ENCODE results near the gene PRDM16. TPM values are rescaled to one million over a fixed set of nuclear protein-coding genes. Genes with fewer than 3 reads are reported as not detected.
"Not testable (repeated sequence)": the region's sequence is repeated elsewhere in the genome, so short reads cannot be mapped to it uniquely, and the experiment has no call there.

Gene PRDM16
- total RNA-seq, 4 donors from 2014 or later: 0.08 to 0.19 (median 0.12) TPM

DNA sequence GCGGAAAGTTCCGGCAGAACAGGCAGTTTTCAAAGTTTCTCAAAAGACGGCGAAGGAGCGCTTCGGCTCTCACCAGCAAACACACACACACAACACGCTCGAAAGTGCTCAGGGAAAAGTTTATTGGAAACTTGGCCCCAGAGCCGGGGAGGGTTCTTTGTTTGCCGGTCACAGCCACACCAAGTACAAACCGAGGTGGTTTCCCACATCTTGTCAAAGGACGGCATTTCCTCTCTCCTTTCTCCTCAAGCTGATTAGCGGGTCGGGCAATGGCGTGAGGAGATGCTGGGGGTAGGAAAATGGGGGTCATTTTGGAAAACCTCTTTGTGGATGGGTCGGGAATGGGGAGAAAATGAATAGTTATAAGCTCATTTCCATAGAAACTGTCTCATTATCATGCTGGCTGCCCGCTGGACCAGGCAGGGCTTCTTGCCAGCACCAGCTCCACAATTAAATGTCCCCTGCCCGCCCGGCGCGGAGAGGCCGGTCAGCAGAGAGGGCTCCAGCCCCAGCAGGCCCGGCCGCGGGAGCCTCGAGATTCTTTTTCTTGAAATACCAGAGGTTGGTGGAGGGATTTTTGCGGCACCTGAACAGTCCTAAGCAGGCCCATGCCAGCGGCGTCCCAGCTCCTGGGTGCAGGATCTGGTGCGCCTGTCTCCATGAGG is 92.3 kb downstream of the PRDM16 start:
- Histone ChIP-seq H3K36me3 (no peaks in the 10 kb centered on the region), H3K27ac (no peak overlapping the region), H3K4me3 (no peak overlapping the region), H3K27me3 (peaks cover 0 to 51% (median 0%) of the 10 kb centered on the region in 4 donors), H3K4me1 (no peaks in the 10 kb centered on the region), H3K9me3 (peaks cover 0 to 6% (median 0%) of the 10 kb centered on the region in 3 donors)
- 28 to 41% methylated on average over 10 to 20 of the region's 30 CpGs for WGBS, 2 donors
- intact Hi-C loops (cut with DNase I): no loop called here
- TF ChIP-seq, protein P1, sequence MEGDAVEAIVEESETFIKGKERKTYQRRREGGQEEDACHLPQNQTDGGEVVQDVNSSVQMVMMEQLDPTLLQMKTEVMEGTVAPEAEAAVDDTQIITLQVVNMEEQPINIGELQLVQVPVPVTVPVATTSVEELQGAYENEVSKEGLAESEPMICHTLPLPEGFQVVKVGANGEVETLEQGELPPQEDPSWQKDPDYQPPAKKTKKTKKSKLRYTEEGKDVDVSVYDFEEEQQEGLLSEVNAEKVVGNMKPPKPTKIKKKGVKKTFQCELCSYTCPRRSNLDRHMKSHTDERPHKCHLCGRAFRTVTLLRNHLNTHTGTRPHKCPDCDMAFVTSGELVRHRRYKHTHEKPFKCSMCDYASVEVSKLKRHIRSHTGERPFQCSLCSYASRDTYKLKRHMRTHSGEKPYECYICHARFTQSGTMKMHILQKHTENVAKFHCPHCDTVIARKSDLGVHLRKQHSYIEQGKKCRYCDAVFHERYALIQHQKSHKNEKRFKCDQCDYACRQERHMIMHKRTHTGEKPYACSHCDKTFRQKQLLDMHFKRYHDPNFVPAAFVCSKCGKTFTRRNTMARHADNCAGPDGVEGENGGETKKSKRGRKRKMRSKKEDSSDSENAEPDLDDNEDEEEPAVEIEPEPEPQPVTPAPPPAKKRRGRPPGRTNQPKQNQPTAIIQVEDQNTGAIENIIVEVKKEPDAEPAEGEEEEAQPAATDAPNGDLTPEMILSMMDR (IDR thresholded peaks at IDR 0.05): no peak
- no peak for TF ChIP-seq POLR2A (IDR thresholded peaks at IDR 0.05)
- no peak for DNase-seq

DNA sequence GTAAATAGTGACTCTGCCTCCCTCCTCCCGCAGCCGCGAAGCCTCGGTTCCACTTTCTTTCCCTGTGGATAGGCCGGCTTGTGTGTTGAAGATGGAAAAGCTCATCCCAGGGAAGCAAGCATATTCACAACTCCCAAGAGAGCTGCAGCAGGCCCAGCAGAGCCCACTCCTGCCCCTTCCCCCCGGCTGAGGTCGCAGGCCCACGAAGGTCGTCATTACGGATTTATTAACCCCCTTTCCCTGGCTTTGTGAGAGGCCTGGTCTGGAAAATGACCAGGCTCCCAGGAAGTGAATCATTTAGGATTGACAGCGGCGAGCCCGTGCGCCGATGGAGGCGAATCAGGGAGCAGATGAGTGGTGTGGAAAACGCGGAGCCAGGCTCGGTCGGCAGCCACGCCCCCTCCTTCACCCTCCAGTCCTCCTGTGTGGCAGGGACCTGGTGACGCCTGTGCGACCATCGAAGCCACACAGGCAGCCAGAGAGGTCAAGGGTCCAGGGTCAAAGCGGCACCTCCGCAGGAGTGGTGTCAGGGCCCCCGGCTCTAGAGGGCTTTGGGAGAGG is 93.4 kb downstream of the PRDM16 start:
- Histone ChIP-seq H3K36me3 (no peaks in the 10 kb centered on the region), H3K27me3 (peaks cover 0 to 40% (median 0%) of the 10 kb centered on the region in 4 donors), H3K27ac (no peak overlapping the region), H3K9me3 (peaks cover 0 to 6% (median 0%) of the 10 kb centered on the region in 3 donors), H3K4me3 (no peak overlapping the region), H3K4me1 (no peaks in the 10 kb centered on the region)
- WGBS, 2 donors: 74 to 93% methylated on average over 13 to 22 of the region's 27 CpGs
- intact Hi-C loops (cut with DNase I): no loop called here
- DNase-seq: no peak
- TF ChIP-seq, protein P1 (IDR thresholded peaks at IDR 0.05): no peak
- no peak for TF ChIP-seq POLR2A (IDR thresholded peaks at IDR 0.05)

DNA sequence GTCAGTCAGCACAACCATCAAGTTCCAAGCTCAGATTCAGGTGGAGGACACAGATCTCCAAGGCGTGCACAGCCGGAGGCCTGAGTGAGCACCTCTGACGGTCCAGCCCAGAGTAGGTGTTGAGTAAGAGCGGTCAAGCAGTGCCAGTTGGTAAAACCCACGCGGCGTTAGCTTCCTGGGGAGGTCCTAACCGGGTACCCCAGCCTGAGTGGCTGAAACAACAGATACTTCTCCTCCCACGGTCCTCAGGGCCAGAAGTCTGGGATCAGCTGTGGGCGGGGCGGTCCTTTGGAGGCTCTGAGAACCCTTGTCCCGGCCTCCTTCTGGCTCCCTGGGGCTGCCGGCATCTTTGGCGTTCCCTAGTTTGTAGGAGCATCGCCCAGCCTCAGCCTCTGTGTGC is 94.4 kb downstream of the PRDM16 start:
- no peak for TF ChIP-seq POLR2A (IDR thresholded peaks at IDR 0.05)
- TF ChIP-seq, protein P1 (IDR thresholded peaks at IDR 0.05): no peak
- intact Hi-C loops (cut with DNase I): no loop called here

DNA sequence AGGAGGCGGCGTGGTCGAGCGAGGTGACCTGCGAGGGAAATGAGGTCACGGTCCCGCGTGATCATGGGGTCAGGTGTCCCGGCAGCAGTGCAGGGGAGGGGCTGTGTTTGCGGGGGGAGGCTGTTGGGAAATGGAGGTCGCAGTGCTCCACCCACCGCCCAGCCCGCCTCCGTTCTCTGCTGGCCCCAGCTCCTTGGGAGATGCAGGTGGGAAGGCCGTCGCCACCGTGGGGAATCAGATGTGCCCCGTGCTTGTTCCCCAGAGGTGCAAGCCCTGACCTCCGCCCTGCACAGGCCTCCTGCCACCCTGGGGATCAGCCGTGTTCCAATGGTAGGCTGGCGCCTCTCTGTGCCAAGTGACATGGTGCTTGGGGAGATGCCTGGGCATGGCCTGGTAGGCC is 95.7 kb downstream of the PRDM16 start:
- no peaks in the 10 kb centered on the region for H3K36me3 ChIP-seq
- peaks cover 0 to 35% (median 0%) of the 10 kb centered on the region in 4 donors for H3K27me3 ChIP-seq
- peaks cover 0 to 6% (median 0%) of the 10 kb centered on the region in 3 donors for H3K9me3 ChIP-seq
- TF ChIP-seq POLR2A (IDR thresholded peaks at IDR 0.05): no peak
- TF ChIP-seq, protein P1 (IDR thresholded peaks at IDR 0.05): no peak
- 72% methylated on average over 5 of the region's 21 CpGs; no CpG with 5 or more reads in 1 of the 2 donors for WGBS, 2 donors
- no peak overlapping the region for H3K4me3 ChIP-seq
- DNase-seq: no peak
- peaks cover 0 to 2% (median 0%) of the 10 kb centered on the region in 3 donors for H3K4me1 ChIP-seq
- H3K27ac ChIP-seq: no peak overlapping the region
- intact Hi-C loops (cut with DNase I): no loop called here

More for the DNA sequence above, 94.4 kb downstream of the PRDM16 start:
- Histone ChIP-seq H3K4me3 (no peak overlapping the region), H3K4me1 (no peaks in the 10 kb centered on the region), H3K27me3 (peaks cover 0 to 34% (median 0%) of the 10 kb centered on the region in 4 donors), H3K9me3 (peaks cover 0 to 6% (median 0%) of the 10 kb centered on the region in 3 donors), H3K36me3 (no peaks in the 10 kb centered on the region), H3K27ac (no peak overlapping the region)
- WGBS, 2 donors: 80 to 85% methylated on average over 7 to 11 of the region's 15 CpGs
- no peak for DNase-seq

DNA sequence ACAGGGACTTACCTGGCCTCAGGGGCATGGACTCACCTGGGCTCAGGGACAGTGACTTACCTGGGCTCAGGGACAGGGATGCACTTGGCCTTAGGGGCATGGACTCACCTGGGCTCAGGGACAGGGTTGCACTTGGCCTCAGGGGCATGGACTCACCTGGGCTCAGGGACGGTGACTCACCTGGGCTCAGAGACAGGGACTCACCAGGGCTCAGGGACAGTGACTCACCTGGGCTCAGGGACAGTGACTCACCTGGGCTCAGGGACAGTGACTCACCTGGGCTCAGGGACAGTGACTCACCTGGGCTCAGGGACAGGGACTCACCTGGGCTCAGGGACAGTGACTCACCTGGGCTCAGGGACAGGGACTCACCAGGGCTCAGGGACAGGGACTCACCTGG is 96.2 kb downstream of the PRDM16 start:
- intact Hi-C loops (cut with DNase I); H3K27ac ChIP-seq; DNase-seq; H3K9me3 ChIP-seq; H3K4me1 ChIP-seq; H3K36me3 ChIP-seq; H3K4me3 ChIP-seq: not testable (repeated sequence)
- H3K27me3 ChIP-seq: peaks cover 0 to 37% (median 0%) of the 10 kb centered on the region in 4 donors
- no CpG with 5 or more reads among the region's 1 CpG for WGBS, 2 donors
